ENCODE data around the gene NDUFS4.

- TF ChIP-seq CTCF (IDR thresholded peaks at IDR 0.05), result no peak
- no peak for TF ChIP-seq EP300 (IDR thresholded peaks at IDR 0.05)
- TF ChIP-seq POLR2AphosphoS5 (IDR thresholded peaks at IDR 0.05), result no peak
Measured at GRCh38 chr5:53613061-53613460, 52.6 kb downstream of the NDUFS4 start.

Measured in sigmoid colon (tissue), 4 donors.